HG02870 (cell line): ENCODE measurements around the gene FAM156A.
"Not testable (repeated sequence)": the region's sequence is repeated elsewhere in the genome, so short reads cannot be mapped to it uniquely, and the experiment has no call there.

ENCODE experiments used
- ATAC-seq: cut with Tn5 transposase; IDR thresholded peaks from one replicate; pipeline ENCODE4 v1.9.1; 2021; ENCODE audit warnings: mild to moderate bottlenecking, moderate library complexity; ENCODE audit not compliant: unreplicated experiment

Gene FAM156A

GRCh38 chrX:52966993-52967738 is 8.8 kb upstream of the FAM156A start:
- ATAC-seq, result not testable (repeated sequence)

- ATAC-seq, result peak; percentile 29
These were observed 643 bp upstream of the FAM156A start for GRCh38 chrX:52958961-52959360.

GRCh38 chrX:52949884-52950283 is 8.4 kb downstream of the FAM156A start:
- ATAC-seq, result not testable (repeated sequence)

GRCh38 chrX:52949325-52949724 is 9.0 kb downstream of the FAM156A start:
- not testable (repeated sequence) for ATAC-seq

- not testable (repeated sequence) for ATAC-seq
These were observed 10.1 kb downstream of the FAM156A start for GRCh38 chrX:52948265-52948664.

GRCh38 chrX:52947501-52947900 is 10.8 kb downstream of the FAM156A start:
- not testable (repeated sequence) for ATAC-seq

DNA sequence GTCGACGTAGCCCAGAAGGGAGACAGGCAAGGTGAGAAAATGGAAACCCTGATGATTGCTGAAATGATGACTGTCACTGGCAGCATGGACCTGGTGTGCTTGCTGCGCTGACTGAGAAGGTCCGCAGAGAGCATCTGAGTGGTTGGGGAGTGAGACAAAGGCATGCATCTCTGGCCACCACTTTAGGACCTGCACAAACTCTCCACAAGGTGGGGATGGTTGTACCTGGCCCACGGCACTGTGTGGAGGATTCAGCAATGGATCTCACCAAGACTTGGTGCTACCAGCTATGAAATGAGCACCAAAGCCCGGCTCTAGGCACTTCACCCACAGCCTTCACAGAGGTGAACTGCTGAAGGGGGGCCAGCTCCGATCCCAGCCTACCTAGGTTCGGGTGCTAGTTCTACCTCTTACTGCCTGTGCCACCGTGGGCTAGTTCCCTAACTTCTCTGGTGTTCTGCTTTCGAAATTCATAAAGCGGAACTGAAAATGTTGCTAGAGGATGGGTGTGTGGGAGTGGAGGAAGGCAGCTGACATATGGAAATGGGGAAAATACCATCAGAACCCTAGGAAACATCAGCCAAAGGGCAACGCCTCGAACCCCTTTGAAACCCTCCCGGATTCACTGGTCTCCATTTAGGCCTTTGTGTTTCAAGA is 12.4 kb downstream of the FAM156A start:
- ATAC-seq, result not testable (repeated sequence)

GRCh38 chrX:52941728-52942127 is 16.6 kb downstream of the FAM156A start:
- not testable (repeated sequence) for ATAC-seq

GRCh38 chrX:52940704-52941103 is 17.6 kb downstream of the FAM156A start:
- ATAC-seq, result not testable (repeated sequence)

GRCh38 chrX:52935470-52935784 is 22.9 kb downstream of the FAM156A start:
- not testable (repeated sequence) for ATAC-seq

- peak; percentile 91 for ATAC-seq
These were observed 23.4 kb downstream of the FAM156A start for GRCh38 chrX:52934704-52935469.

DNA sequence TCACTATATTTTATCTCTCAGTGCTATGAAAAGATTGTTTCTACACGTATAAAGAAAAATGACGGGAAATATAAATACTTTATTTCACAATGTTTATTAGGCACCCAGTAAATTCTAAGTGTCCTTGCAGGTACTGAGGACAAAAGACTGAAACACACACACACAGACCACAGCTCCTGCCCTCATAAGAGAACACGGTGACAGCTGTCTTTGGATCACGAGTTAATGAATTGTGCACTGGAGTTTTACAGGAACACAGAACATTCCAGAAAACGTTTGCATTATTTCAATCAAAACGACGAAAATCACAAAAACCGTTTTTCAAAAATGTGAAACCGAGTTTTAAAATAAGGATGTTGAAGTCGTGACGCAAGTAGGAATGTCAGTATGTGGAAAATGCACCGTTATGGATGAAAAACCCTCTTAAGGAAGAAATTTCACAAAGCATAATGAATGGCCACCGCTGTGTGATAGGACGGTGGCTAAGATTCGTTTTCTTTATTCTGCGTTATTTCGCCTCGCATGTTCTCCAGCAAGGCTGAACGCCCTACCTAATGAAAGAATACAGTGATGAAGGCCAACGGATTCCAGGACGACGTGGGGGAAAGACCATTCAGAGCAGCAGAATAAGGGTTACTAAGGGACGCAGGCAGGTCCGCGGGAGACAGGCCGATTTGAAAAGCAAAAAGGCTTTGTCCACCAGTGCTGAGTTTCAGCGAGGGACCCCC is 24.2 kb downstream of the FAM156A start:
- ATAC-seq, result peak; percentile 21

DNA sequence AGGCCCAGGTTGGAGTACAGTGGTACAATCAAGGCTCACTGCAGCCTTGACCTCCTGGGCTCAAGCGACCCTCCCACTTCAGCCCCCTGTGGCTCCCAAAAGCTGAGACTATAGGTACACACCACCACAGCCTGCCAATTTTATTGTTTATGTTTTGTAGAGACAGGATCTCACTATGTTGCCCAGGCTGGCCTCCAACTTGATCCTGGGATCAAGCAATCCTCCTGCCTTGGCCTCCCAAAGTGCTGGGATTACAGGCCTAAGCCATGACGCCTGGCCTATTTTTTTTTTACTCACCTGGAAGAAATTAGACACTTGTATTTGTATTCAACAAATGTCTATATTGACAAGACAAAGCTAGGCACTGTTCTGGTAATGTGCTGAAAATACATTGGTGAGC is 25.1 kb downstream of the FAM156A start:
- ATAC-seq, result no peak

DNA sequence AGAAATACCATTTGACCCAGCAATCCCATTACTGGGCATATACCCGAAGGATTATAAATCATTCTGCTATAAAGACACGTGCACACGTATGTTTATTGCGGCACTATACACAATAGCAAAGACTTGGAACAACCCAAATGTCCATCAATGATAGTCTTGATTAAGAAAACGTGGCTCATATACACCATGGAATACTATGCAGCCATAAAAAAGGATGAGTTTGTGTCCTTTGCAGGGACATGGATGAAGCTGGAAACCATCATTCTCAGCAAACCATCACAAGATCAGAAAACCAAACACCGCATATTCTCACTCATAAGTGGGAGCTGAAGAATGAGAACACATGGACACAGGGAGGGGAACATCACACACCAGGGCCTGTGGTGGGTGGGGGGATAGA is 28.1 kb downstream of the FAM156A start:
- ATAC-seq, result not testable (repeated sequence)

DNA sequence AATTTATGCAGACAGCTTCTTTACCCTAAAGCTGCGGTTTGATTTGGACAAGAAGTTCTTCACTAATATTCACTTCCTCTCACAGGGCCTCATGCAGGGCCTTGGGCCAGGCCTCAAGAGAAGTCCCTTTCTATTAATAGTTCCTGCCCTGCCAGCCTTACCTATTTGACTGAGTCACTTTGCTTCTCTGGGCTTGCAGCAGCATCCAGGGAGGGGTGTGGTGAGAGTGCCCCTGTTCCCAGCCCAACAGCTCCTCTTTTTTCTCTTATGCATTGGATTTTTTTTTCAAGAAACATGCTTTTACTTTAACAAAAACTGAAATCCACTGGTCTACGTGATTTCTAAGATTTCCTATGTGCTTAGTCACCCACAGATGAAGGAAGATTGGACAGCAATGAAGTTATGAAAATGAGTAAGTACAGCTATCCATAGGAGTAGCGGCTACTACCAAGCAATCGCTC is 34.5 kb downstream of the FAM156A start:
- peak; percentile 32 for ATAC-seq

DNA sequence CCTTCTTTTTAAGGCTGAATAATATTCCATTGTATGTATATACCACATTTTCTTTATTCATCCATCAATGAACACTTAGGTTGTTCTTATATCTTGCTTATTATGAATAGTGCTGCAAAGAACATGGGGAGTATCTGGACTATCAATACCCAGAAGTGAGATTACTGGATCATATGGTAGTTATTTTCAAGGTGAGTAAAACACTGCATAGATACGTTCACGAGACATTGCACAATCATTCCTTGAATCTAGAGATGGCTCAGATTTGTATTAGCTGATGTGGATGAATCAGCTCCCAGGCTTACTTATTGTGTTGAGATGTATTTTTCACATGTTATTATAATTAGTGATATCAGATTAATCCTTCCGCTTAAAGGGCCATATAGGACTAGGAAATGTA is 43.6 kb downstream of the FAM156A start:
- ATAC-seq, result not testable (repeated sequence)

GRCh38 chrX:52913681-52914080 is 44.6 kb downstream of the FAM156A start:
- ATAC-seq, result not testable (repeated sequence)

DNA sequence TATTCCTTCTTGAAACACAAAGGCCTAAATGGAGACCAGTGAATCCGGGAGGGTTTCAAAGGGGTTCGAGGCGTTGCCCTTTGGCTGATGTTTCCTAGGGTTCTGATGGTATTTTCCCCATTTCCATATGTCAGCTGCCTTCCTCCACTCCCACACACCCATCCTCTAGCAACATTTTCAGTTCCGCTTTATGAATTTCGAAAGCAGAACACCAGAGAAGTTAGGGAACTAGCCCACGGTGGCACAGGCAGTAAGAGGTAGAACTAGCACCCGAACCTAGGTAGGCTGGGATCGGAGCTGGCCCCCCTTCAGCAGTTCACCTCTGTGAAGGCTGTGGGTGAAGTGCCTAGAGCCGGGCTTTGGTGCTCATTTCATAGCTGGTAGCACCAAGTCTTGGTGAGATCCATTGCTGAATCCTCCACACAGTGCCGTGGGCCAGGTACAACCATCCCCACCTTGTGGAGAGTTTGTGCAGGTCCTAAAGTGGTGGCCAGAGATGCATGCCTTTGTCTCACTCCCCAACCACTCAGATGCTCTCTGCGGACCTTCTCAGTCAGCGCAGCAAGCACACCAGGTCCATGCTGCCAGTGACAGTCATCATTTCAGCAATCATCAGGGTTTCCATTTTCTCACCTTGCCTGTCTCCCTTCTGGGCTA is 48.9 kb downstream of the FAM156A start:
- not testable (repeated sequence) for ATAC-seq

GRCh38 chrX:52907900-52908299 is 50.4 kb downstream of the FAM156A start:
- ATAC-seq, result not testable (repeated sequence)

DNA sequence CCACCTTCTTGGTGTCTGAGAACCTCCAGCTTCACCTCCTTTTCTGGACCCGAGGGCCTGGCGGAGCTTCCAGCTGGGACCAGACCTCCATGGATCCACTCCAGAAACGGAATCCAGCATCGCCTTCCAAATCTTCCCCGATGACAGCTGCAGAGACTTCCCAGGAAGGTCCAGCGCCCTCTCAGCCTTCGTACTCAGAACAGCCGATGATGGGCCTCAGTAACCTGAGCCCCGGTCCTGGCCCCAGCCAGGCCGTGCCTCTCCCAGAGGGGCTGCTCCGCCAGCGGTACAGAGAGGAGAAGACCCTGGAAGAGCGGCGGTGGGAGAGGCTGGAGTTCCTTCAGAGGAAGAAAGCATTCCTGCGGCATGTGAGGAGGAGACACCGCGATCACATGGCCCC is 51.2 kb downstream of the FAM156A start:
- ATAC-seq, result not testable (repeated sequence)
